Measurements from ENCODE around the gene E4F1. TPM values are rescaled to one million over a fixed set of nuclear protein-coding genes. Genes with fewer than 3 reads are reported as not detected.
A peak's percentile ranks its signal among the peaks of the same experiment; 100 is the strongest.

E4F1 gene
- total RNA-seq, 4 donors from 2014 or later = 24.5 to 38.4 (median 27.0) TPM

DNA sequence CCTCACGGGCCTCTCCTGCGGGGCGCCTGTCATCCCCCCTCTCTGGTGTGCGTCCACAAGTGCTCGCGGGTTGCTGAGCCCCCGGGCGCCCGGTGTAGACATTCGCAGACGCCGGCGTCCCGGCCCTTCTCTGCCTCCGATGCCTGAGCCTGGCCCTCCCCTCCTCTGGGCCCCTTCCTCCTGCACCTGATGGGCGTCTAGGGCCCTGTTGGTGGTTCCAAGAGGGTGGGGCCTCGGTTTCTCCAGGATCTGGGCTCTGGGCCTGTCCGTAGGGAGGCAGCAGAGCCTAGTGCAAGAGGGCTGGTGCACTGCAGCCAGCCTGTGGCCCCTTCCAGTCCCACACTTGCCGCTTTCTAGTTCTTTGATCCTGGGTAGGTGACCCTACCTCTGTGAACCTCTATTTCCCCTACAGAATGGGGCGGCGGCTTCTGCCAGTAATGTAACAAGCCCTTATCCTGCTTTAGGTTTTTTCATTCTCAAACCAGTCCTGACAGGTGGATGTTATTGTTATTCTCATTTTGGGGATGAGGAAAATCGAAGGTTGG is 623 bp downstream of the E4F1 start:
- intact Hi-C loops (cut with DNase I; ENCODE audit: low total_unique reads) = loop anchor here (1.0 kb wide), 3 partner anchors 9 to 27 kb away; partner anchors contain the start of genes ECI1 and MLST8
- in situ Hi-C loops (cut with MboI; ENCODE audit: low sequenced_read_pairs in 4 of 4) = no loop called here
- no peaks in the 10 kb centered on the region for H3K27me3 ChIP-seq
- ATAC-seq = peak; percentile 65 to 67
- H3K4me1 ChIP-seq = peaks cover 11 to 16% of the 10 kb centered on the region in 2 donors
- H3K36me3 ChIP-seq = peaks cover 0 to 11% of the 10 kb centered on the region in 2 donors
- no peaks in the 10 kb centered on the region for H3K9me3 ChIP-seq
- TF ChIP-seq, protein P1, sequence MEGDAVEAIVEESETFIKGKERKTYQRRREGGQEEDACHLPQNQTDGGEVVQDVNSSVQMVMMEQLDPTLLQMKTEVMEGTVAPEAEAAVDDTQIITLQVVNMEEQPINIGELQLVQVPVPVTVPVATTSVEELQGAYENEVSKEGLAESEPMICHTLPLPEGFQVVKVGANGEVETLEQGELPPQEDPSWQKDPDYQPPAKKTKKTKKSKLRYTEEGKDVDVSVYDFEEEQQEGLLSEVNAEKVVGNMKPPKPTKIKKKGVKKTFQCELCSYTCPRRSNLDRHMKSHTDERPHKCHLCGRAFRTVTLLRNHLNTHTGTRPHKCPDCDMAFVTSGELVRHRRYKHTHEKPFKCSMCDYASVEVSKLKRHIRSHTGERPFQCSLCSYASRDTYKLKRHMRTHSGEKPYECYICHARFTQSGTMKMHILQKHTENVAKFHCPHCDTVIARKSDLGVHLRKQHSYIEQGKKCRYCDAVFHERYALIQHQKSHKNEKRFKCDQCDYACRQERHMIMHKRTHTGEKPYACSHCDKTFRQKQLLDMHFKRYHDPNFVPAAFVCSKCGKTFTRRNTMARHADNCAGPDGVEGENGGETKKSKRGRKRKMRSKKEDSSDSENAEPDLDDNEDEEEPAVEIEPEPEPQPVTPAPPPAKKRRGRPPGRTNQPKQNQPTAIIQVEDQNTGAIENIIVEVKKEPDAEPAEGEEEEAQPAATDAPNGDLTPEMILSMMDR (IDR thresholded peaks at IDR 0.05 in 4 of 5, conservative IDR thresholded peaks at IDR 0.05 in 1 of 5) = peak in 3 of 5 experiments; percentile 11 to 33 (median 23)
- TF ChIP-seq POLR2A (IDR thresholded peaks at IDR 0.05) = no peak
- peak; percentile 43 to 71 for DNase-seq
- H3K4me3 ChIP-seq = peak overlapping the region; percentile 78 to 98 (median 93)
- H3K27ac ChIP-seq = peak overlapping the region; percentile 85 to 96 (median 94)

DNA sequence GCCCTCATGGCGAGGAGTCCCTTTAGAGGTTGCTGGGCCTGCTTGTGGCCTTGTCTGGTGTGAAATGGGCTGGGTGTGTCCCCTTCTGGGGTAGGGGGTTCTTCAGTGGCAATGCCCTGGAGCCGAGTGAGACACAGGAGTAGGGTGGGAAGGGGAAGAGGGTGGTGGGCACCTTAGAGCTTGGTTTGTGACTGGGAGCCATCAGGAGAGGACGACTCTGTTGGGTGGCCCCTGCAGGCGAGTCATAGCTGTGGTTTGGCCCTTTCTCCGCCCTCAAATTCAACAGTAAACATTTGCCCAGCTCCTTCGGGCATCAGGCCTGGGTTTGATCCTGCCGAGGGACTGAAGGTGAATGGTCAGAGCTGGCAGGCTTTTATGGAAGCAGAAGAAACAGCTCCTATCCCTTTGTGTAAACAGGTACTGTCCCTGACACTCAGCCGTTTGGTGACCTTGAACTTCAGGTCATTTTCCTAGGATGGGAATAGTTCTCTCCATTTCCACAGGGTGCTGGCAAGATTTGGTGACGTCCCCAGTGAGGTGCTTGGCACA is 2.9 kb downstream of the E4F1 start:
- intact Hi-C loops (cut with DNase I; ENCODE audit: low total_unique reads) = no loop called here

GRCh38 chr16:2226918-2227317 is 3.5 kb downstream of the E4F1 start:
- intact Hi-C loops (cut with DNase I; ENCODE audit: low total_unique reads) = no loop called here
- Histone ChIP-seq H3K36me3 (peaks cover 0 to 39% of the 10 kb centered on the region in 2 donors), H3K4me1 (peaks cover 11 to 16% of the 10 kb centered on the region in 2 donors), H3K4me3 (no peak overlapping the region), H3K9me3 (no peaks in the 10 kb centered on the region), H3K27me3 (no peaks in the 10 kb centered on the region), H3K27ac (peak overlapping the region in 1 of 4 donors; percentile 1)
- ATAC-seq = no peak
- in situ Hi-C loops (cut with MboI; ENCODE audit: low sequenced_read_pairs in 4 of 4) = no loop called here
- TF ChIP-seq POLR2A (IDR thresholded peaks at IDR 0.05) = no peak
- TF ChIP-seq, protein P1 (IDR thresholded peaks at IDR 0.05 in 4 of 5, conservative IDR thresholded peaks at IDR 0.05 in 1 of 5) = no peak
- no peak for DNase-seq

More for the DNA sequence above, 2.9 kb downstream of the E4F1 start:
- Histone ChIP-seq H3K4me3 (no peak overlapping the region), H3K9me3 (no peaks in the 10 kb centered on the region), H3K36me3 (peaks cover 0 to 33% of the 10 kb centered on the region in 2 donors), H3K4me1 (peaks cover 11 to 16% of the 10 kb centered on the region in 2 donors), H3K27ac (peak overlapping the region in 1 of 4 donors; percentile 1), H3K27me3 (no peaks in the 10 kb centered on the region)
- in situ Hi-C loops (cut with MboI; ENCODE audit: low sequenced_read_pairs in 4 of 4) = no loop called here
- no peak for ATAC-seq
- no peak for TF ChIP-seq POLR2A (IDR thresholded peaks at IDR 0.05)
- TF ChIP-seq, protein P1 (IDR thresholded peaks at IDR 0.05 in 4 of 5, conservative IDR thresholded peaks at IDR 0.05 in 1 of 5) = no peak
- DNase-seq = no peak

DNA sequence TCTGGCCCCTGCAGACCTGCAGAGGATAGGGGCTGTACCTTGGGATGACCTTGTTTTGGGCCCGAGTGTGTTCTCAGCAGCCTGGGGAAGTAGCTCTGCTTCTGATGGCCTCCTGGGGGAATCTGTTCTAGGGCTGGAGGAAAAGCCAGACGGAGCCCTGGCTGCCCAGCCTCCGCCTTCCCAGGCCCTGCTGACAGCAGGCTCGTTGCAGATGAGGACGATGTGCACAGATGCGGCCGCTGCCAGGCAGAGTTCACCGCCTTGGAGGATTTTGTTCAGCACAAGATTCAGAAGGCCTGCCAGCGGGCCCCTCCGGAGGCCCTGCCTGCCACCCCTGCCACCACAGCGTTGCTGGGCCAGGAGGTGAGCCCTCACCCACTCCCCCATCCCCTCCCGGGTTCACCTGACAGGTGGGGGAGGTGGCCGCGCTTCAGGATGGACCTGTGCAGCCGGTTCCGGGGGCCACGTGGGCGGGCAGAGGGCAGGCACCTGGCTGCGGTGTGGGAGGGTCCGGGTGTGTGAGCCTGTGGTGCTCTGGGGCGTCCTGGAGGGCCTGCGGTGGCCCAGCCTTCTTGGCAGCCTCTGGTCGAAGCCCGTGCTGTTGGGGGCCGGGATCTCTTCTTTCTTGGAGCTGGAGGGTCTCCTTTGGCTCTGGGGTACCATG is 4.9 kb downstream of the E4F1 start:
- no peak overlapping the region for H3K4me3 ChIP-seq
- no peak for TF ChIP-seq POLR2A (IDR thresholded peaks at IDR 0.05)
- TF ChIP-seq, protein P1 (IDR thresholded peaks at IDR 0.05 in 4 of 5, conservative IDR thresholded peaks at IDR 0.05 in 1 of 5) = no peak
- intact Hi-C loops (cut with DNase I; ENCODE audit: low total_unique reads) (no loop called here), in situ Hi-C loops (cut with MboI; ENCODE audit: low sequenced_read_pairs in 4 of 4) (no loop called here)
- H3K27me3 ChIP-seq = no peaks in the 10 kb centered on the region
- ATAC-seq = no peak
- no peaks in the 10 kb centered on the region for H3K9me3 ChIP-seq
- H3K36me3 ChIP-seq = peaks cover 0 to 53% of the 10 kb centered on the region in 2 donors
- no peak overlapping the region for H3K27ac ChIP-seq
- no peak for DNase-seq
- peaks cover 11 to 13% of the 10 kb centered on the region in 2 donors for H3K4me1 ChIP-seq

Data from gastrocnemius medialis (tissue), 4 donors.